Stimulated activated CD8-positive, alpha-beta memory T cell treated with anti-CD3 and anti-CD28 coated beads, Interleukin-15, amount 100 ng/mL, for 4 hours (primary cell): ENCODE measurements around the gene NR6A1.
A peak's percentile ranks its signal among the peaks of the same experiment; 100 is the strongest.

Experiments
- DNase-seq, 2 donors: peaks; one replicate each; pipeline ENCODE4 v3.0.0-alpha.2; 2020; ENCODE audit warnings: low read depth in 2 of 2

NR6A1 gene

DNA sequence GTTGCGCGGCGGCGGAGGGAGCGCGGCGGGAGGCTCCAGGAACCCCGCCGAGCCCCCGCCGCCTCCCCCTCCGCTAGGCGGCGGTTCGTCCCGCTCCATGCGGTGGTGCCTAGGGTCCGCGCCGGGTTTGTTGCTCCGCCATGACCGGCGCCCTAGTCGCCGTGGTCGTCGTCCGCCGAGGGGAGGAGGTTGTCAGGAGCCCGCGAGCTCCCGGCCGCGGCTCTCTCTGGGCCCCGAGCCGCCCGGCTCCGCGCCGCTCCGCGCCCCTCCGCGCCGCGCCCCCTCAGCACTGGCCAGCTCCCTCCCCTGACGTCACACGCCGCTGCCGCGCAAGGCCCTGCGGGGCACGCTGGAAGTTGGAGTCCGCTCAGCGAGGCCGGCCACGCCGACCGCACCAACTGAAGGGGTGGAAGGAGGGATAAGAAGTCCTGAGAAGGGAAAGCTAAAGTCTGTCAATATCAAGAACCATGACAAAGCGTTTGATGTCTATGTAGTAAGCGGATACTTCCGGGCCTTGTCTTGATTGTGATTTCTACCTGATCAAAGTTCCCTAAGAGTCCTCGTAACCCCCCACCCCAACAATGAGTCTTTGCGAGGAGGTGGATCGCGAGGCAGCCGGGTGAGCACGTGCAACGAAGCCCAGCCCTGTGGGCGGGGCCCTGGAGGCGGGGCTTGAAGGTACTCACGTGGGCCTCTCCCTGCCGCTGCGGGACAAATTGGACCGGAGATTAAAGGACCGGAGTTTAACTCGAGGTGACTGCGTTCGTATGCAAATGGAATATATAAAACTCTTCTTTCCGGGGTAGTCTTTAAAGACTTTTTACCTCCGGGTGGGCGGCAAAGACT lies at the start of gene NR6A1:
NR6A1 (minus strand) TSS at position 291 of the 846 bp plus-strand sequence.
- peak; percentile 85 to 87 for DNase-seq

DNA sequence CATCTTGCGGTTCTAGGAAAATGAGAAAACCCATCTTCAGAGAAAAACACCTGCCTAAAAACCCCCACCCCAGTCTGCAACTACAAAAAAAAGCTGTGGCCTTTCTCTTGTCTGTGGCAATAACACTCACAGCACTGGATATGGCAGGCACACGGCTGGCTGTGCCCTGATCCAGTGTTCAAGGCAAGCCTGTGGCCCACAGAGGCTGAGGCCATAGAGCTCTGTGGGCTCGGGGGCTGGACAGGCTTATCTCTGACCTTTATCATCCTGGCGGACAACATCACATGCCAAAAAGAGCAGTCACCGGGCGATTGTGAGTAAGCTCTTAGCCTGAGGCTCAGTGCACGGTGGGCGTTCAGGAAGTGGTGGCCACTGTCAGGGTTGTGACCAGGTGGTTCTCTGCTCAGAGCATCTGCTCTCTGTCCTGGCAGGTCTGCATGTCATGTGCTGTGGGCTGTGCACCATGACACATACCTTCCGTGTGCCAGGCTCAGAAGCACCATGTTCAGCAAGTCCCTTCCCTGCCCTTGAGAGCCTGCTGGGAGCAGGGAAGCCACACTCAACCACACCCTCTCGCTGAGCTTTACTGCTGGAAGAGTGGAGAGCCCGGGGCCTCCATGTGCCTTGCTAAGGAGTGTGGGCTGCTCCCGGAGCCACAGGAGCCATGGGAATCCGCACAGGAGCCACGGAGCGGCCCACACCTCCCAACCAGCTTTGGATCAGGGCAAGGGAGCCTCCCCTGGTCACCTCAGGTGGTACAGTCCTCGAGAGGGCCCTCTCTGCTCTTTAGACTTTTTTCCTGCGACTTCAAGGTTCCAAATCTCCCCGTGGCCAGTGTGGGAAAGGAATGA lies 47.5 kb upstream of the NR6A1 start:
- DNase-seq = no peak

DNA sequence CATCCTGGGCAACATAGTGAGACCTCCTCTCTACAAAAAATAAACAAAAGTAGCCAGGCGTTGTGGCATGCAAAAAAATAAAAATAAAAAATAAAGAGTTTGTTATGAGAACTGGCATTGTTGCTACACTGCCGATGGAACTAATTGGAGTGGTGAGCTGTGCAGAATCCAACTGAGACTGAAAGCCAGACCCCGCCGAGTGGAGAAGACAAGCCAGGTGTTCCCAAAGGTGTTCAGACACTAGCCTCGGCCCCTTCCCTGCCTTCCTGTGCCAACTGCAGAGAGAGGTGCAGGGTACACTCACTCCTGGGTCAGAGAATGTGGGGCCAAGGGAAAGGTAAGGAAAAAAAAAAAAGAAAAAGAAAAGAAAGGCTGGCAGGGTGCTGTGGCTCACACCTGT lies 44.5 kb upstream of the NR6A1 start:
- DNase-seq = no peak

GRCh38 chr9:124814164-124814535 lies 43.0 kb upstream of the NR6A1 start:
- no peak for DNase-seq

DNA sequence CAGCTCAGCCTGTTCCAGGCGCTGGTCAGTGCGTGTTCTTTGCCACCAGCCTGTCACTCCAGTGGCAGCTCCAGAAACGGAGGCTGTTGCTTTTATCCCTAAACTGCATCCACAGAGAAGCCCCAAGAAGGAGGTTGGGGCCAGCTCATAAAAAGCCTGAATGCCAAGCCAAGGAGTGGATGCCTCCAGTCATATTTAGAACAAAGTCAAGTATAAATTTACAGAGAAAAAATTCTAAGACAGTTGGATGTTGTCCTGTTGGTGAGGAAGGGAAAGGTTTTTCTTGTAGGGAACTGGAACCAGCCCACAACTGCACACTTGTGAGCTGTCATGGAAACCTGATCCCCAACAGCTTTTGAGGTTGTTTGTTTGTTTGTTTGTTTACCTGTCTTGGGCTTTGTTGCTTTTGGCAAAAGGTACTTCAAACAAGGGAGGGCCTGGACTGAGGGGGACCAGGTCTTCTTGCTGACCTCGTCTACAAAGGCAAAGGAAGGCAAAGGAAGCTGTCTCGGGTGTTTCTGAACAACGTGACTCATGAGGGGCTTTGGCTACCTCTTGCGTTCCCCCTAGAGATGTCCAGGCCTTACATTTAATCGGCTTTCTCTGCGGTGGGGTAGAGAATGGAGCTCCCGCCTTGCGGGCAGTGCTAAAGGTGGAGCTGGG lies 42.5 kb upstream of the NR6A1 start:
- no peak for DNase-seq

DNA sequence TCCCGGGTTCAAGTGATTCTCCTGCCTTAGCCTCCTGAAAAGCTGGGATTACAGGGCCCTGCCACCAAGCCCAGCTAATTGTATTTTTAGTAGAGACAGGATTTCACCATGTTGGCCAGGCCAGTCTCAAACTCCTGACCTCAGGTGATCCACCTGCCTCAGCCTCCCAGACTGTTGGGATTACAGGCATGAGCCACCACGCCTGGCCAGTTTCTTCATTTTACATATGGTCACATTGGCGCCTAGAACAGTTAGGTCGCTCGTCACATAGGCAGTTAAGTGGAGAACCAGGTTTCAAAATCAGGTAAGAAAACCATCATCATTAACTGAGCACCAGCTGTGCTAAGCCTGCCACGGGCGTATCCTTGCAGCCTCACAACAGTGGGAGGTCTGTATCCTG lies 41.9 kb upstream of the NR6A1 start:
- no peak for DNase-seq

GRCh38 chr9:124812441-124812876 lies 41.3 kb upstream of the NR6A1 start:
- DNase-seq = no peak

DNA sequence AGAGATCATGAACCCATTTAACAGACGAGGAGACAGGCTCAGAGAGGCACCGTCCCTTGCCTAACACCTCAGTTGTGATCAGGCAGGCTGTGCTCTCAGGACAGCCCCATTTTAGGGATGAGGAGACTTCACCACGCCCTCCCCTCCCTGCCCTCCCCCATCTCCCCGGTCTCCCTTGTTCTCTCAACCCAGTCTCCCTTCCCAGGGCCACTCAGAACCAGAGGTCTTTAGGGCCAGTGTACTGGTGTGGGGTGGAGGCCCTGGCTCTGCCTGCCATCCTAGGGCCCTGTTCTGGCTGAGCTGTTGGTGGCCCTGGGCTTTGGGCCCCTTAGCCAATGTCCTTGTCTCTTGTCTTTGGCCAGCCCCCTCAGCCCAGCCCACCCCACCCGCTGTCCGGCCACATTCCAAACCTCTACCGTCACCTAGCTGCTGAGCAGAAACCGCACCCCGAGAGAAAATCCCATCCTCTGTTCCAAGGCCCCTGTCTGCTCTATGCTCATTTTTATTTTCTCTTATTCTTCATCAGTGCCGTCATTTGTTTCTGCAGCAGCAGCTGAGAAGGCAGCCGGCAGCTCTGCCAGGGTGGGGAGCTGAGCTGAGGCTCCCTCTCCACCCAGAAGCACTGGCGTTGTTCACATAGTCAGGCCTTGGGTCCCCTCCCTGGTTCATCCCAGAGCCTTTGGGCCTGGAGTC lies 39.7 kb upstream of the NR6A1 start:
- DNase-seq = no peak

- DNase-seq = no peak
These were observed 38.8 kb upstream of the NR6A1 start for GRCh38 chr9:124809741-124810500.

GRCh38 chr9:124809211-124809610 lies 38.1 kb upstream of the NR6A1 start:
- no peak for DNase-seq

GRCh38 chr9:124808246-124808956 lies 37.3 kb upstream of the NR6A1 start:
- DNase-seq = no peak

GRCh38 chr9:124805186-124805585 lies 34.1 kb upstream of the NR6A1 start:
- no peak for DNase-seq

- no peak for DNase-seq
These were observed 32.8 kb upstream of the NR6A1 start for GRCh38 chr9:124803911-124804310.

GRCh38 chr9:124802426-124802825 lies 31.3 kb upstream of the NR6A1 start:
- no peak for DNase-seq

DNA sequence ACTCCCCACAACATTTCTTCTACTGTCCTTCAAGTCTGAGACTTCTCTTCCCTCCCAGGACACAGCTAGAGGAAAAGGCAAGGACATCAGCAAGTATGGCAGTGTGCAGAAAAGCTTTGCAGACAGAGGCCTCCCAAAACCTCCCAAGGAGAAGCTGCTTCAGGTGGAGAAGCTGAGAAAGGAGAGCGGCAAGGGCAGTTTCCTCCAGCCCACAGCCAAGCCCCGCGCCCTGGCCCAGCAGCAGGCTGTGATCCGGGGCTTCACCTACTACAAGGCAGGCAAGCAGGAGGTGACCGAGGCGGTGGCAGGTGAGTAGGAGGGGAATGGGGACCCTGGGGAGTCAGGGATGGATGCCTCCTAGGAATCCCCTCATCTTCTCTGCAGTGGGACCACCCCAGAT lies 30.2 kb upstream of the NR6A1 start:
- no peak for DNase-seq

DNA sequence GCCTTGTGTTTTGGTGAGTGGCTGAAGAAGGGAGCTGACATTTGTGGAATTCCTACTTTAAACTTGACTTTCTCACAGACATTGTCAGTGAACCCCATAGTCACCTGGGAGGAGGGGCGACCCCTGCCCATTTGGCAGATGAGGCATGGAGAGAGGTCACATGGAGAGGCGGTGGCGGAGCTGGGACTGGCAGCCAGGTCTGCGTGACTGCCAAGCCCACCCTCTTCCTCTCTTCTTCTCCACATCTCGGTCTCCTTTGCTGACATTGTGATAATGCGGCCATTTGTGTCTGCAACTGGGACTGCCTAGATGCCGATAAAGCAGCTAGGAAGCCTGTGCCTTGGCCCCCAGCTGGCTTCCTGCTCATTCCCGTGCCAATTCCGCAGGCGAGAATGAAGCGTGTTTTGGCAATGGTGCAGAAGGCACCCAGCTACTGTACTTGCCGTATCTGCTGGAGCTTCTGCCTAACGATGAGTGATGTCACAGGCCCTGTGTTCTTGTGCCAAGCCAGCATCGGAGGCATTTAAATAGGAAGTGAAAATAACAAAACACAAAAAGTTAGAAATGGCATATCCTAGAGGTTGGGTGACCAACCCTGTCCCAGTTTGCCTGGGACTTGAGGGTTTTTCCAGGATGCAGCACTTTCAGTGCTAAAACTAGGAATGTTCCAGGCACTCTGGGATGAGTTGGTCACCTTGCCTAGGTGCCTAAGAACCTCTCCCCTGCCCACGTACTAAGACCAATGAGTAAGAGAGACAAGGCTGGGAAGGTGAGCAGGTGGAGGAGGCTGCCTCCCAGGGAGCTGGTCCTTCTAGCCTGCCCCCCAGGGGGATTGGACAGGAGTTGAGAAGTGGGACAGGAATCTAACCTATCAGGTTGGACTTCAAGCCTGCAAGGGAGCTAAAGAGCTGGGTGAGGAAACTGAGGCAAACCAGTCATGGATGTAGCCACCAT lies 29.5 kb upstream of the NR6A1 start:
- no peak for DNase-seq

DNA sequence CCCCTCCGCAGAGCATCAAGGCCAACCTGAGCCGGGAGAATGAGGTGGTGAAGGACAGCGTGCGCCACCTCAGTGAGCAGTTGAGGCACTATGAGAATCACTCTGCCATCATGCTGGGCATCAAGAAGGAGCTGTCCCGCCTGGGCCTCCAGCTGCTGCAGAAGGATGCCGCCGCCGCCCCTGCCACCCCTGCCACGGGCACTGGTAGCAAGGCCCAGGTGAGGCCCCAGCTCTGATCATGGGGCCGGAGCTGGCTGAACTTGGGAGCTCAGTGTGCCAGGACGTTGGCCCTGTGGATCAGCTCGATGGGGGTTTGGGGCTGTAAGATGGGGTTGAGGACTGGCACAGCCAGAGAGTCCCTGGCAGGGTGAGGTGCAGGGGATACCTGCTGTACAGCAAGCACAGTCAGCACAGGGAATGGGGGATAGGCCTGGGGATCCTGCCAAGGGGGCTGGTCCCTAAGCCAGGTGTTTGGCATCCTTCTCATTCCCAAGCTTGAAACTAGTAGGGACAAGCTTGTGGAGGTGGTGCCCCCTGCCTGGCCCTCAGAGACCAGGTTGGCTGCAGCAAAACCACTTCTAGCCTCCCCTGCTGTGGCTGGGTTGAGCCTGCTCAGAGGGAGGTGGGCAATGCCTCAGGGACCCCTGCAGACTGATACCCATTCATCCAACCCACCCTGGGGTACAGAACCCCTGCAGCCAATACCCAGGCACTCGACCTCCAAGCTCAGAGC lies 28.3 kb upstream of the NR6A1 start:
- no peak for DNase-seq

DNA sequence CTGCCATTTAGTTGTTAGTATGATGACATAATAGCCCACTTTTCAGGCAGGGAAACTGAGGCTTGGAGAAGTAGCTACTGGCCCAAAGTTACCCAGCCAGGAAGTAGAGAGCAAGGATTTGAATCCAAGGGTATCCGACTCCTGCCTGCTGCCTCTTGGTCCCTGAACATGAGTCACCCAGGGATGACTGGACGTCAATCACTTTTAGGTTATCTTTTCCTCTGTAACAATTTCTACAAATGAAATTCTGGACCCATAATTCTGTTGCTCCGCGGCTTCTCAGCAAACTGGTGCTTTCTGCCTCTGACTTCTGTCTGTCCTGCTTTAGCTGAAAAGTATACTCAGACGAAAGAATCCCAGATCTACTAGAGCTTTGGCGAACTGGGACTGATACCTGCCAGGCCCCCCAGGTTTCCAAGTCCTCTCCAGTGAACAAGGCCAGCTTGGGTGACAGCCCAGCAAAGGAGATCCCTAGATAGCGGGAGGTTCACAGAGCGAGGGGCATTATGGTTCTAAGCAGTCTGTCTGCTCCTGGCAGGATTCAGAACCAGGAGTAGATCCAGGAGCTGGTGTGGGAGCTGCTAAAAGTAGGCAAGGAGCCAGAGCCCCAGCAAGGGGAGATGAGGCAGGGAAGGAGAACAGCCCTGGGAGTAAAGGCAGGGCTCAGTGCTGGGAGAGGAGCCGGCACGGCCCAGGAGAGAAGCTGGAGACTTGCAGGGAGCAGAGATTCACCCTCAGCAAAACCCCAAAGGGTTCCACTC lies 26.4 kb upstream of the NR6A1 start:
- no peak for DNase-seq
